Measurements from ENCODE around the gene COMT.

GRCh38 chr22:19977296-19978243 lies 36.0 kb downstream of the COMT start:
- TF ChIP-seq RFX5 (IDR thresholded peaks at IDR 0.05; ENCODE audit: low read depth, low read length) (no peak), CTCF (conservative IDR thresholded peaks at IDR 0.05; ENCODE audit: low read depth, low read length) (no peak)
